GM19025 (cell line): ENCODE results near the gene ZNF98.

Experiments
- ATAC-seq: cut with Tn5 transposase; IDR thresholded peaks from one replicate; pipeline ENCODE4 v1.9.1; 2021; ENCODE audit warnings: mild to moderate bottlenecking, low read depth, moderate library complexity; ENCODE audit not compliant: unreplicated experiment

The ZNF98 gene

GRCh38 chr19:22422211-22422610 is at the start of gene ZNF98:
TSS of gene ZNF98 (minus strand) at chr19:22422346. CDS start at chr19:22422224, 122 bp downstream.
- ATAC-seq, result no peak

DNA sequence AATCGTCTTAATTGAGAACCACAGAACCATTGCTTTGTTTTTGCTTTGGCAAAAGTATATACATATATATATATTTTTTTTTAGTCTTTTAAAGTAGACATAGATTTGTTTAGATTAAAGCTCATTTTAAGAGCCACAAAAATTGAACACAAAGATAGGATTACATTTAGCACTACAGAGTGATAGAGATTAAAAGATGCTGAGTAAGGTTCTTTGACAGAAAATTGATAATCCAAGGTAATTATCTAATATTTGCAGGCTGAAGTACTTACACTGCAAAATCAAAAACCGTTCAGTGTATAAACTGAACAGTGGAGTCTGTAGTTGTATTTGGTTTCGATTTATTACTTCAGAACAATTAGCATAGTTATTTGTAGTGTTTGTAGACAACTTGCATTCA is 24.5 kb upstream of the ZNF98 start:
- ATAC-seq, result no peak

GRCh38 chr19:22438011-22438410 is 15.9 kb upstream of the ZNF98 start:
- ATAC-seq, result no peak

DNA sequence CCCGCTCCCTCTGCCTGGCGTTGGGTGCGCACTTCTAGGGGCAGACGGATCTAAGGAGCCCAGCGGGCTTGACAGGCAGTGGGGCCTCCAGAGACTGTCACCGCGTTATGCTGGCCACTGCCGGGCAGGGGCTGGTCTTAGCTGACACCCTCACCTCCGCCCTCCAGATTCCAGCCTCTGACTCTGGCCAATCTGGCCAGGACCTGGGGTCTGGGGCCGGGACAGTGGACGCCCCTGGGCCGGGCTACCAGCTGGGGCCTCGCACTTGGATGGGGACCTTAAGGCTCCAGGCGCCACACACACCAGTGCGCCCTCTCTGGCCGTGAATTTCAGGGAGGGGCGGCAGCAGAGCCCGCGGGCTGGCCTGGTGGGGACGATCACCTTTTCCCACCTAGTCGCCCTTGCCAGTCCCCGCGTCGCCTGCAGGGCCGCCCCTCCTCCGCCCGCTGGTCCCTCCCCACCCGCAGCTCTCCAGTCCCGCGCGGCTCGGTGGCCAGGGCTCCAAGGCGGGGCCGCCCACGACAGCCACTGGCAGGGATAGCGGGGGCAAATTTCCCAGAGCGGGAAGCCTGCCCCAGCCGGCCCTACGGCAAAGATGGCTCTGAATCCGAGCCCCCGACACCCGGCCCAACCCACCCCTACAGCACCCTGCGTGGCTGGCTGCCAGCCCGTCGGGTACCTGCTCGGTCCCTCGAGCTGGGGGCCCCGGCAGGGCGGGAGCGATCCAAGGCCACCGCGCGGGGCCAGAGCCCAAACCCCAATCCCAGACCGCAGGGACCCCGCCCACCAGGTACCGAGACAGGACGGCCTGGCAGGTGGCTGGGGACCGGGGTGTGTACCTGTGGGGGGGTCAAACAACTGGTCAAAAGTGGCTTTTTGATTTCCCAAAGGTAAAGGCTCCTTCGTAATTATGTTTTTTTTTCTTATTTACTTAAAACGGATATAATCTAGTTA is 6.1 kb upstream of the ZNF98 start:
- ATAC-seq, result no peak

DNA sequence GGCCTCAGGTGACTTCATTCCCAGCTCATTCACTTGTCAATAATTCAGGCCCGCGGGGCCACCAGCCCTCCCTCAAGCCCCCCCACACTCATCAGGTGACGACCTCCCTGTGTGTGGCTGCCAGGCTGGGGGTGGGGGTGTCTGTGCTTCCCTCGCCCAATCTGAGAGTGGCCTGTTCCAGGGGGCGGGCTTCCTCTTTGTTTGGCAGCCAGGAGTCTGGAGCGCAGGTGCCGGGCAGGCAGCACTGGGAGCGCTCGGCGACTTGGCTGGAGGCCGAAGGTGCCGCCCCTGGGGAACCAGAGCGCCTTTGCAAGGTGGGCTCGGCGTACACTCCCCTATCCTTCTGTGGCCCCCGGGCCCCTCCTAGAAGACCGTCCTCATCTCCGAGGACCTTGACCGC is 5.4 kb upstream of the ZNF98 start:
- no peak for ATAC-seq

- no peak for ATAC-seq
Observed at GRCh38 chr19:22426901-22427300, 4.8 kb upstream of the ZNF98 start.

DNA sequence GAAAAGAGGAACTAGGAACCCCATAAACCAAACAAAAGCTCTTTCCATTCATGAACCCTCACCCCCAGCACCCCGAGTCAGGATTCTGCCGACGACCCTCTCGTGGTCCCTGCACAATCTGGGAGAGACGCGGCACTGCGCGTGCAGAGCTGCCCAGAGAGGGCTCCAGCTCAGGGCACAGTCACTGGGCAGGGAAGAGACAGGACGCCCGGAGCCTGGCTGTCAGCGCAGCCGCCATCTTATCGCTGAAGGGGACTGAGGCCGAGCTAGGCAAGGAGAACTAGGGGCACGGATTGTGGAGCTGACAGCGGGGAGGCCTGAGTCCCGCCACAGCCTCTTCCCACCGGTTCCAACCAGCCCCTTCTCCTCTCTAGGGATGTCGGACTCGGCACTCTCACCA is 349 bp downstream of the ZNF98 start:
- ATAC-seq, result no peak

GRCh38 chr19:22354665-22355064 is 67.5 kb downstream of the ZNF98 start:
- no peak for ATAC-seq
